H1 (cell line): ENCODE results near the gene MEI1. TPM values are rescaled to one million over a fixed set of nuclear protein-coding genes. Genes with fewer than 3 reads are reported as not detected.

Experiments used
- CTCF ChIA-PET: fragments of 300-600 bp; sonication (Branson Sonifier 250); formaldehyde crosslinking; loops from one replicate; lab custom pipeline; 2021; ENCODE audit not compliant: partially characterized antibody; lab: Charles Lee
- POLR2A ChIA-PET: fragments of 300-600 bp; sonication (Branson Sonifier 250); formaldehyde crosslinking; loops from one replicate; lab custom pipeline; 2021; ENCODE audit warnings: inconsistent platforms; ENCODE audit not compliant: partially characterized antibody; lab: Charles Lee
- DNase-seq, 2 experiments: peaks; one replicate each; pipeline versions ENCODE4 v3.0.0 to v3.0.0-alpha.2; 2010 to 2022; ENCODE audit warnings: low spot score in 2 of 2, low read depth in 1 of 2, mixed read lengths in 1 of 2
- FAIRE-seq: peaks from 2 replicates; lab custom pipeline; 2011; peaks lifted over from hg19 to GRCh38; lab: Jason Lieb, UNC
- H2AFZ ChIP-seq: 2 replicates; pipeline ENCODE4 v1.8.1; 2012; ENCODE audit warnings: low read length, inconsistent platforms
- H2AK5ac ChIP-seq: 2 replicates; pipeline ENCODE4 v1.6.1; 2013; ENCODE audit warnings: low read depth, low read length
- H2BK120ac ChIP-seq: replicated peaks from 2 replicates; pipeline ENCODE3; 2013; ENCODE audit warnings: low read depth, low read length, inconsistent platforms
- H2BK12ac ChIP-seq: 2 replicates; pipeline ENCODE4 v1.6.1; 2013; ENCODE audit warnings: low read depth, low read length
- H2BK15ac ChIP-seq: 2 replicates; pipeline ENCODE4 v1.6.1; 2013; ENCODE audit warnings: low read length
- H2BK20ac ChIP-seq: 2 replicates; pipeline ENCODE4 v1.6.1; 2013; ENCODE audit warnings: low read length
- H2BK5ac ChIP-seq: 2 replicates; pipeline ENCODE4 v1.6.1; 2013; ENCODE audit warnings: low read depth, low read length
- H3K14ac ChIP-seq: 2 replicates; pipeline ENCODE4 v1.6.1; 2013; ENCODE audit warnings: inconsistent platforms; ENCODE audit not compliant: insufficient read length
- H3K18ac ChIP-seq: 2 replicates; pipeline ENCODE4 v1.6.1; 2013; ENCODE audit warnings: low read length; ENCODE audit errors: extremely low read depth
- H3K23ac ChIP-seq: 2 replicates; pipeline ENCODE4 v1.6.1; 2013; ENCODE audit warnings: inconsistent platforms; ENCODE audit not compliant: insufficient read length
- H3K23me2 ChIP-seq: 2 replicates; pipeline ENCODE4 v1.6.1; 2013; ENCODE audit warnings: low read depth, low read length
- H3K27ac ChIP-seq: 2 replicates; pipeline ENCODE4 v1.6.1; 2011; ENCODE audit warnings: low read depth, low read length, inconsistent platforms
- H3K27me3 ChIP-seq, 4 experiments: replicated peaks in 1 of 4; 1 replicate in 1 of 4; 2 replicates in 3 of 4; pipeline versions ENCODE4 v1.6.1 to v1.8.1; 2011 to 2013; ENCODE audit warnings: low read length in 3 of 4, mild to moderate bottlenecking in 3 of 4, inconsistent platforms in 2 of 4, mixed read lengths in 2 of 4, moderate library complexity in 1 of 4; ENCODE audit not compliant: control insufficient read depth in 3 of 4, insufficient read depth in 3 of 4; ENCODE audit errors: extremely low read depth in 1 of 4
- H3K36me3 ChIP-seq, 4 experiments: 2 replicates each; pipeline versions ENCODE4 v1.6.1 to v1.8.1; 2011 to 2013; ENCODE audit warnings: mild to moderate bottlenecking in 4 of 4, low read length in 3 of 4, moderate library complexity in 2 of 4, control low read depth in 1 of 4, inconsistent platforms in 1 of 4; ENCODE audit not compliant: insufficient read depth in 4 of 4, control insufficient read depth in 2 of 4
- H3K4ac ChIP-seq: replicated peaks from 2 replicates; pipeline ENCODE3; 2013; ENCODE audit warnings: low read length, low read depth, mixed read lengths, inconsistent platforms; ENCODE audit not compliant: insufficient read length
- H3K4me1 ChIP-seq, 4 experiments: replicated peaks in 1 of 4; 1 replicate in 1 of 4; 2 replicates in 3 of 4; pipeline versions ENCODE4 v1.6.1 to v1.8.1; 2011 to 2013; ENCODE audit warnings: low read length in 3 of 4, inconsistent platforms in 2 of 4, mixed read lengths in 1 of 4; ENCODE audit not compliant: insufficient read depth in 4 of 4, control insufficient read depth in 3 of 4
- H3K4me2 ChIP-seq, 2 experiments: 2 replicates each; pipeline versions ENCODE4 v1.6.1 to v1.8.1; 2011 to 2013; ENCODE audit warnings: low read depth in 2 of 2, low read length in 2 of 2, control low read depth in 1 of 2, inconsistent platforms in 1 of 2, mild to moderate bottlenecking in 1 of 2; ENCODE audit not compliant: insufficient read depth in 1 of 2
- H3K4me3 ChIP-seq, 4 experiments: fragments of 200-600, 300-600 bp in 1 of 4; sonication (generic), shearing (Covaris generic), sonication (Bioruptor Twin) in 1 of 4; 2 replicates each; pipeline versions ENCODE4 v1.5.1 to v1.8.1; 2011 to 2016; ENCODE audit warnings: low read length in 4 of 4, low read depth in 3 of 4, control low read depth in 2 of 4, inconsistent platforms in 2 of 4, mild to moderate bottlenecking in 2 of 4, mixed read lengths in 1 of 4, moderate library complexity in 1 of 4; ENCODE audit not compliant: insufficient read depth in 2 of 4; ENCODE audit errors: extremely low read depth in 1 of 4
- H3K56ac ChIP-seq: replicated peaks from 2 replicates; pipeline ENCODE3; 2013; ENCODE audit warnings: low read depth, mild to moderate bottlenecking, mixed read lengths, low read length, inconsistent platforms; ENCODE audit not compliant: insufficient read length
- H3K79me1 ChIP-seq: 2 replicates; pipeline ENCODE4 v1.6.1; 2013; ENCODE audit warnings: low read depth, low read length, control low read depth
- H3K79me2 ChIP-seq, 2 experiments: 2 replicates each; pipeline versions ENCODE4 v1.6.1 to v1.8.1; 2012 to 2013; ENCODE audit warnings: low read length in 2 of 2, mild to moderate bottlenecking in 2 of 2, inconsistent platforms in 1 of 2; ENCODE audit not compliant: insufficient read depth in 2 of 2, control insufficient read depth in 1 of 2
- H3K9ac ChIP-seq, 4 experiments: replicated peaks in 1 of 4; 1 replicate in 1 of 4; 2 replicates in 3 of 4; pipeline versions ENCODE4 v1.6.1 to v1.8.1; 2011 to 2013; ENCODE audit warnings: low read depth in 3 of 4, low read length in 3 of 4, control low read depth in 2 of 4, mild to moderate bottlenecking in 2 of 4, moderate library complexity in 2 of 4, inconsistent platforms in 1 of 4; ENCODE audit errors: extremely low read depth in 1 of 4
- H3K9me3 ChIP-seq, 2 experiments: 2 replicates each; pipeline versions ENCODE4 v1.6.1 to v1.8.1; 2012 to 2013; ENCODE audit warnings: mild to moderate bottlenecking in 2 of 2, moderate library complexity in 2 of 2, control low read depth in 1 of 2, inconsistent platforms in 1 of 2, low read depth in 1 of 2, low read length in 1 of 2, mixed read lengths in 1 of 2; ENCODE audit not compliant: insufficient read depth in 2 of 2
- H4K20me1 ChIP-seq, 2 experiments: replicated peaks in 1 of 2; 2 replicates each; pipeline versions ENCODE3 to v1.8.1; 2011 to 2013; ENCODE audit warnings: inconsistent platforms in 2 of 2, low read length in 2 of 2, mild to moderate bottlenecking in 1 of 2; ENCODE audit not compliant: insufficient read depth in 2 of 2, control insufficient read depth in 1 of 2
- H4K5ac ChIP-seq: 2 replicates; pipeline ENCODE4 v1.6.1; 2013; ENCODE audit warnings: low read length, low read depth, mixed read lengths, inconsistent platforms; ENCODE audit not compliant: insufficient read length
- H4K8ac ChIP-seq: 2 replicates; pipeline ENCODE4 v1.8.0; 2013; ENCODE audit warnings: mild to moderate bottlenecking, moderate library complexity, low read length, inconsistent platforms; ENCODE audit not compliant: insufficient read depth; ENCODE audit errors: extremely low read depth
- H4K91ac ChIP-seq: replicated peaks from 2 replicates; pipeline ENCODE3; 2013; ENCODE audit warnings: low read length, mixed read lengths, inconsistent platforms; ENCODE audit not compliant: insufficient read length
- FOSL1 ChIP-seq: IDR thresholded peaks from 2 replicates; pipeline ENCODE4 v1.6.1; 2011; ENCODE audit warnings: mild to moderate bottlenecking, low read depth, low read length, moderate library complexity; ENCODE audit not compliant: insufficient read depth
- POU5F1 ChIP-seq: IDR thresholded peaks from 2 replicates; pipeline ENCODE4 v1.6.1; 2011; ENCODE audit warnings: low read depth, mild to moderate bottlenecking, low read length, moderate library complexity
- WGBS, 2 experiments: shearing (Covaris generic) in 1 of 2; methylation state at CpG; one replicate each; pipeline versions ENCODE4 v1.1.6 to v1.1.7; 2013 to 2015; ENCODE audit warnings: low lambda C conversion rate in 2 of 2, mixed read lengths in 2 of 2, inconsistent platforms in 1 of 2, low coverage in 1 of 2, missing lambda C conversion rate in 1 of 2; ENCODE audit not compliant: insufficient replicate concordance in 2 of 2, insufficient coverage in 1 of 2, insufficient read length in 1 of 2; ENCODE audit errors: extremely low coverage in 1 of 2, missing lambda C conversion rate in 1 of 2; 5-methylcytosine and 5-hydroxymethylcytosine counted together
- polyA plus RNA-seq, 7 experiments: library from polyadenylated mRNA; depleted of rRNA in 3 of 7; stranded (reverse) in 5 of 7; unstranded in 2 of 7; fragments of >200 nt in 5 of 7; fragments of 200-250 nt in 2 of 7; gene quantifications; 1 replicate in 5 of 7; 2 replicates in 1 of 7; 4 replicates in 1 of 7; pipeline versions ENCODE4 v1.2.1 to v1.2.3, GENCODE V29; 2011 to 2013; ENCODE audit warnings: missing spikeins in 2 of 7, mixed read lengths in 2 of 7
- total RNA-seq: library from RNA; stranded (reverse); fragmentation: NEBNext Ultra II Directional; extraction: Animal tissue kit (Norgen Biotek cat#: 25700); gene quantifications from 2 replicates; pipeline ENCODE4 v1.2.1, GENCODE V29; 2021
- TF ChIP-seq, protein P1 (sequence below): IDR thresholded peaks from 2 replicates; pipeline ENCODE4 v1.6.1; 2012; ENCODE audit warnings: inconsistent platforms

Gene MEI1
- total and polyA plus RNA-seq, 2 of the 8 experiments (the other 6 are each of a cell fraction or from before 2014, with no cell fraction given): 0.27 to 0.54 TPM

DNA sequence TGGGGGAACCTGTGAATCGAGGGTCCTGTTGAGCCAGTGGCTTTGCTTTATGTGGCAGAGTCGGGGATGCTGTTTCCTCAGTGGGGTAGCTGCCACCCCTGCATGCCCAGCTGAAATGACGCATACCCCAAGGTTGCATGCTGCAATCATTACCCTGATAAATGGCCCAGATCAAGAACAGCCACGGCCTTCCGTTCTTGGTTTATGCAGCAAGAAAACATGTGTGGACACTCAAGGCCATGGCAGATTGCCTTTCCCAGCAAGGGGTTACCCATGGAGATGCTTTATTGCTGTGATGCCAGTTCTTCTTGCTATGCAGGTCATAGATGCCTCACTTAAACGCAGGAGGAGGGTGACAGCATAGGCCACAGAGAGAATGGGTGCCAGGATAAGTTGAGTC is 119.3 kb downstream of the MEI1 start:
- Histone ChIP-seq H3K79me2 (no peaks in the 10 kb centered on the region), H4K91ac (no peak overlapping the region), H2AFZ (no peak overlapping the region), H3K9ac (no peak overlapping the region; a peak in 1 of 7 replicates), H3K79me1 (peaks cover 6% of the 10 kb centered on the region), H3K27me3 (no peaks in the 10 kb centered on the region; a peak in 1 of 7 replicates), H3K27ac (no peak overlapping the region), H3K4me2 (no peak overlapping the region), H4K8ac (no peak overlapping the region), H3K4ac (no peak overlapping the region), H3K18ac (no peak overlapping the region), H3K4me1 (peaks cover 0 to 2% (median under 1%) of the 10 kb centered on the region in 4 experiments; a peak in 3 of 7 replicates), H2BK12ac (no peak overlapping the region), H4K20me1 (peaks cover 0 to 11% of the 10 kb centered on the region in 2 experiments), H3K23me2 (no peaks in the 10 kb centered on the region), H3K36me3 (peaks cover 0 to 16% (median 4%) of the 10 kb centered on the region in 4 experiments; a peak in 6 of 8 replicates), H3K4me3 (no peak overlapping the region), H2AK5ac (no peak overlapping the region), H3K56ac (no peak overlapping the region), H4K5ac (no peak overlapping the region), H2BK5ac (no peak overlapping the region), H3K9me3 (no peaks in the 10 kb centered on the region), H2BK15ac (no peak overlapping the region), H2BK120ac (no peak overlapping the region), H2BK20ac (no peak overlapping the region), H3K23ac (no peak overlapping the region), H3K14ac (no peak overlapping the region)
- POLR2A ChIA-PET: interaction anchor here (0.7 to 2.0 kb wide), 2 partner anchors 14 to 17 kb away, joined by 4 read pairs; partner anchors contain the start of genes CCDC134 and SREBF2
- CTCF ChIA-PET: interaction anchor here (1.1 to 1.4 kb wide), 2 partner anchors 37 to 72 kb away, joined by 3 to 5 read pairs; no protein-coding TSS in a partner anchor
- WGBS, 2 experiments: 90% methylated on average over 6 of the region's 6 CpGs; no CpG with 5 or more reads in 1 of the 2 experiments
- DNase-seq: no peak
- no peak for FAIRE-seq
- TF ChIP-seq FOSL1: no peak
- TF ChIP-seq POU5F1: no peak
- TF ChIP-seq, protein P1, sequence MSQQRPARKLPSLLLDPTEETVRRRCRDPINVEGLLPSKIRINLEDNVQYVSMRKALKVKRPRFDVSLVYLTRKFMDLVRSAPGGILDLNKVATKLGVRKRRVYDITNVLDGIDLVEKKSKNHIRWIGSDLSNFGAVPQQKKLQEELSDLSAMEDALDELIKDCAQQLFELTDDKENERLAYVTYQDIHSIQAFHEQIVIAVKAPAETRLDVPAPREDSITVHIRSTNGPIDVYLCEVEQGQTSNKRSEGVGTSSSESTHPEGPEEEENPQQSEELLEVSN: no peak
